B cell (primary cell): ENCODE results near the gene SPHK2. TPM values are rescaled to one million over a fixed set of nuclear protein-coding genes. Genes with fewer than 3 reads are reported as not detected.

Experiments used
- ATAC-seq: fragments of 200-7000 bp; cut with Tn5 transposase; one replicate; pipeline ENCODE4 v1.10.0; 2021; ENCODE audit warnings: low read depth, mild to moderate bottlenecking, moderate number of reproducible peaks, moderate library complexity
- CTCF ChIA-PET: fragments of 350-600 bp; sonication (Branson Sonifier 250); formaldehyde crosslinking; loops from one replicate; lab custom pipeline; 2021; ENCODE audit warnings: antibody characterized with exemption, inconsistent platforms; lab: Charles Lee
- POLR2A ChIA-PET: fragments of 350-600 bp; sonication (Branson Sonifier 250); formaldehyde crosslinking; loops from one replicate; lab custom pipeline; 2021; ENCODE audit warnings: antibody characterized with exemption; lab: Charles Lee
- DNase-seq: peaks from one replicate; pipeline ENCODE4 v3.0.0; 2013
- H2AFZ ChIP-seq: 2 replicates; pipeline ENCODE4 v1.6.1; 2012; ENCODE audit warnings: mild to moderate bottlenecking, low read depth, low read length; ENCODE audit not compliant: insufficient read depth, poor library complexity, severe bottlenecking
- H3K27ac ChIP-seq, 2 donors: 1 replicate in 1 of 2; 2 replicates in 1 of 2; pipeline ENCODE4 v1.5.1; 2012 to 2013; ENCODE audit warnings: low read length in 2 of 2, mild to moderate bottlenecking in 2 of 2, moderate library complexity in 1 of 2
- H3K27me3 ChIP-seq, 4 experiments: fragments of 200-600 bp in 1 of 4; sonication (generic) in 1 of 4; replicated peaks in 1 of 4; 1 replicate in 2 of 4; 2 replicates in 2 of 4; pipeline versions ENCODE4 v1.6.1 to v1.7.0; 2013 to 2016; ENCODE audit warnings: low read length in 3 of 4, mild to moderate bottlenecking in 2 of 4, mixed read lengths in 1 of 4, moderate library complexity in 1 of 4; ENCODE audit not compliant: insufficient read depth in 4 of 4, control insufficient read depth in 3 of 4; ENCODE audit errors: control extremely low read depth in 1 of 4
- H3K36me3 ChIP-seq, 2 experiments: replicated peaks in 1 of 2; 1 replicate in 1 of 2; 2 replicates in 1 of 2; pipeline versions ENCODE4 v1.6.1 to v1.7.1; 2013; ENCODE audit warnings: low read length in 1 of 2; ENCODE audit not compliant: insufficient read depth in 2 of 2, control insufficient read depth in 1 of 2; ENCODE audit errors: control extremely low read depth in 1 of 2, extremely low read depth in 1 of 2
- H3K4me1 ChIP-seq, 2 donors: fragments of 200-600 bp in 1 of 2; sonication (generic) in 1 of 2; 1 replicate in 1 of 2; 2 replicates in 1 of 2; pipeline versions ENCODE4 v1.5.1 to v1.6.1; 2013 to 2017; ENCODE audit warnings: low read length in 2 of 2; ENCODE audit not compliant: control insufficient read depth in 2 of 2, insufficient read depth in 2 of 2
- H3K4me2 ChIP-seq: replicated peaks from 2 replicates; pipeline ENCODE3; 2012; ENCODE audit warnings: mild to moderate bottlenecking, low read depth, low read length; ENCODE audit not compliant: poor library complexity, severe bottlenecking
- H3K4me3 ChIP-seq, 5 experiments: fragments of 200-600 bp in 1 of 5; sonication (generic) in 1 of 5; 1 replicate in 3 of 5; 2 replicates in 2 of 5; pipeline versions ENCODE4 v1.5.1 to v1.7.0; 2011 to 2016; ENCODE audit warnings: low read length in 4 of 5, mild to moderate bottlenecking in 4 of 5, low read depth in 2 of 5, control low read depth in 1 of 5, moderate library complexity in 1 of 5; ENCODE audit not compliant: insufficient read depth in 1 of 5; ENCODE audit errors: control extremely low read depth in 1 of 5, extremely low read depth in 1 of 5
- H3K79me2 ChIP-seq: fragments of 200-600 bp; sonication (generic); one replicate; pipeline ENCODE4 v1.6.0; 2016; ENCODE audit warnings: low read length; ENCODE audit not compliant: control insufficient read depth, insufficient read depth
- H3K9ac ChIP-seq: fragments of 200-600 bp; sonication (generic); 2 replicates; pipeline ENCODE4 v1.6.1; 2017; ENCODE audit warnings: mild to moderate bottlenecking, low read length, moderate library complexity
- H3K9me3 ChIP-seq, 3 donors: one replicate each; pipeline versions ENCODE4 v1.6.1 to v1.7.1; 2013; ENCODE audit warnings: low read length in 2 of 3; ENCODE audit not compliant: control insufficient read depth in 2 of 3, insufficient read depth in 1 of 3; ENCODE audit errors: control extremely low read depth in 1 of 3
- H4K20me1 ChIP-seq: 2 replicates; pipeline ENCODE4 v1.6.0; 2012; ENCODE audit warnings: mild to moderate bottlenecking, low read length; ENCODE audit not compliant: insufficient read depth, control insufficient read depth, poor library complexity, severe bottlenecking
- H3K27ac Mint-ChIP-seq: one replicate; pipeline ENCODE4 v1.8.0; 2021; ENCODE audit warnings: mixed read lengths
- H3K27me3 Mint-ChIP-seq: one replicate; pipeline ENCODE4 v1.8.0; 2021; ENCODE audit warnings: mixed read lengths
- H3K4me1 Mint-ChIP-seq: one replicate; pipeline ENCODE4 v1.8.0; 2021; ENCODE audit warnings: mixed read lengths
- H3K4me3 Mint-ChIP-seq: one replicate; pipeline ENCODE4 v1.8.0; 2021; ENCODE audit warnings: mixed read lengths
- H3K9me3 Mint-ChIP-seq: one replicate; pipeline ENCODE4 v1.8.0; 2022; ENCODE audit warnings: mixed read lengths; ENCODE audit not compliant: insufficient read depth
- CTCF ChIP-seq: fragments of 200-600 bp; IDR thresholded peaks from one replicate; pipeline ENCODE4 v1.8.0; 2022; ENCODE audit warnings: antibody characterized with exemption, mild to moderate bottlenecking
- EZH2 ChIP-seq: IDR thresholded peaks from 2 replicates; pipeline ENCODE4 v1.6.1; 2012; ENCODE audit warnings: borderline replicate concordance, low read depth, mild to moderate bottlenecking, moderate library complexity, low read length; ENCODE audit not compliant: insufficient read depth, poor library complexity, severe bottlenecking
- WGBS: methylation state at CpG from one replicate; pipeline ENCODE4 v1.1.5; 2013; ENCODE audit warnings: missing lambda C conversion rate; ENCODE audit not compliant: insufficient coverage; 5-methylcytosine and 5-hydroxymethylcytosine counted together
- intact Hi-C: fragments of 100-400 bp; cut with micrococcal nuclease; formaldehyde crosslinking; loops from one replicate; pipeline ENCODE4 v1.10.0; 2022
- polyA plus RNA-seq: library from polyadenylated mRNA; depleted of rRNA; stranded (reverse); fragments of >200 nt; gene quantifications from 2 replicates; pipeline ENCODE4 v1.2.3, GENCODE V29; 2012
- total RNA-seq, 2 donors: library from RNA; stranded (reverse); fragments of 120-200 nt in 1 of 2; gene quantifications; 1 replicate in 1 of 2; 2 replicates in 1 of 2; pipeline versions ENCODE4 v1.2.3 to v1.2.4, GENCODE V29; 2013 to 2022

SPHK2 gene
- total and polyA plus RNA-seq, 2 donors (not counting 1 experiment from before 2014, with no cell fraction given): 17.0 to 47.3 TPM

DNA sequence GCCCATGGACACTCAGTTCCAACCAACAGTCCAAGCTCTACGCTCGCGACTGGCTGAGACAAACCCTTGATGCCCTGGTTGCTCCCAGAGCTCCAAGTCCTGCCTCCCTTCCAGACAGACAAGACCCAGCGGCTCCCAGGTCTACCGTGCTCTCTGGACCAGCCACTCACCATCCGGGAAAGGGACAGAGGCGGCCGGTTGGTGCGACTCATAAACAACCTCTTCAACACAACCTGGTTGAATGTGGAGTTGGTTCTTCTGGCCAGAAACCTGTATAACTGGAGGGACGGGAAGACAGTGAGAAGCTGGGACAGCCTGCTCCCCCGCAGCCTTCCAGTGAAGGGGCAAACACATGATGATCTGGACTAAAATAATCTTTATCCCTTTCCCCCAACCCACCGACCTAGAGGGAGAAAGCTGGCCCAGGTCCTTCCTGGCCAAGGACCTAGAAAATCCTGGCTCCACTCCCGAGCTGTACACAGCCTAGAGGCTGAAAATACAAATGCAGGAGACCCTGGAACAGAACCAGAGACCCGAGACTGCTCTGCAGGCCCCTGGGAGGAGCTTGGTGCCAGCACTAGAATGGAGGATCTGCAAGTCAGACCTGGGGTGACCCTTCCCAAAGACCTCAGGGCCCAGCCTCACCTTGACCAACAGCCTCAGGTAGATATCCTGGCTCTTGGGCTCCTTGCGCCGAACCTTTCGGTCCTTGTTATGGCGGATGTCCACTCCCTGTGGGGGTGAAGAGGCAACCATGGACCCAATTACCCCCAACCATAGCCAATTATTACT, 2.0 kb upstream of the SPHK2 start:
- CTCF ChIA-PET: interaction anchor here (0.9 to 3.9 kb wide), 3 partner anchors 10 to 20 kb away, joined by 3 to 25 read pairs (median 5); partner anchors contain the start of genes DBP and SPACA4
- Histone ChIP-seq H2AFZ (no peak overlapping the region), H3K4me3 (peak overlapping the region in 2 of 5 experiments; percentile 99 to 100), H3K4me1 (peaks cover 17 to 32% of the 10 kb centered on the region in 2 donors), H3K27me3 (no peaks in the 10 kb centered on the region), H3K36me3 (peaks cover 0 to 40% of the 10 kb centered on the region in 2 experiments), H3K4me2 (peak overlapping the region; percentile 89), H3K9me3 (no peaks in the 10 kb centered on the region), H3K27ac (peak overlapping the region; percentile 87 to 91), H3K9ac (peak overlapping the region; percentile 98), H4K20me1 (peaks cover 41% of the 10 kb centered on the region), H3K79me2 (peaks cover 17% of the 10 kb centered on the region)
- 86% methylated on average over 13 of the region's 18 CpGs for WGBS
- H3K27ac Mint-ChIP-seq: peak overlapping the region; percentile 10
- DNase-seq (peak; percentile 24), ATAC-seq (no peak)
- intact Hi-C loops: no loop called here
- no peaks in the 10 kb centered on the region for H3K9me3 Mint-ChIP-seq
- no peak for TF ChIP-seq CTCF
- TF ChIP-seq EZH2: no peak
- peak overlapping the region; percentile 98 for H3K4me3 Mint-ChIP-seq
- POLR2A ChIA-PET: interaction anchor here (0.6 kb wide), 1 partner anchor 14 kb away, joined by 4 read pairs; no protein-coding TSS in a partner anchor
- H3K4me1 Mint-ChIP-seq: peaks cover 44% of the 10 kb centered on the region
- H3K27me3 Mint-ChIP-seq: no peaks in the 10 kb centered on the region
